ENCODE results near the gene RBM39. TPM values are rescaled to one million over a fixed set of nuclear protein-coding genes. Genes with fewer than 3 reads are reported as not detected.
A peak's percentile ranks its signal among the peaks of the same experiment; 100 is the strongest.

The RBM39 gene
- total and polyA plus RNA-seq, 10 of the 15 experiments (the other 5 are each of a cell fraction or from before 2014, with no cell fraction given) = 135 to 280 (median 217) TPM

DNA sequence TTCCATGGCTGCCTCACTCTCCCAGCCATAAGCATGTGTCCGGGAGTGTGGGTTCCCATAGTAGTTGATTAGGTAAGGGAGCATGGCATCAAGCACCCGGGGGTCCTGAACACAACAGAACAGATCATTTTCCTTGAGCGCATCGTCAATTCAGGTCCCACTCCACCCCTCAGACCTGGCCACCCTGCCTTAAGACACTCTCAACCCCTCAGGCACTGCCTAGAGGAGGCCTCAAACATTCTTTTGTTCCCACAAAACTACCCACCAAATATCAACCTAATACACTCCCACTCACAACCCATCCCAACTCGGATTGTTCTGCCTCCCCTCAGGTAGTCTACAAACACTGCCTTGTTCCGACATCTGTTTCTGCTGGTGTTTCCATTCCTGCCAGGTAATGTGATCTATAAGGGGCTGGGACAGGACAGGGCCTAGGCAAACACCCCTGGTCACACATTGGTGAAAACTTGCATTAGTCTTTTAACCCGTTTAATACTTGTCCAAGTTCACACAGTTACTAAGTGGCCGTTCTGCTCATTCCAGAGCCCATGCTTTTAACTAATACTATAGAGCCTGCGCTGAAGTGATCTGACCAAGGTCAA lies 44.3 kb downstream of the RBM39 start:
- Histone ChIP-seq H3K27ac (ENCODE audit: control insufficient read depth, insufficient read depth) (no peak overlapping the region), H3K79me2 (ENCODE audit: control insufficient read depth, insufficient read depth, low read length) (peaks cover 27% of the 10 kb centered on the region), H3K9me3 (replicated peaks; ENCODE audit: control insufficient read depth, insufficient read depth, low read length) (no peaks in the 10 kb centered on the region), H3K4me1 (ENCODE audit: control insufficient read depth, insufficient read depth, low read length) (peaks cover 11% of the 10 kb centered on the region; the same call in 1 of the 2 replicates), H3K36me3 (ENCODE audit: control insufficient read depth in 2 of 2, insufficient read depth in 2 of 2, low read length in 1 of 2) (peaks cover 2 to 13% of the 10 kb centered on the region in 2 experiments; a peak in 3 of 4 replicates), H3K9ac (ENCODE audit: control insufficient read depth, insufficient read depth, low read length) (no peak overlapping the region), H2AFZ (ENCODE audit: control insufficient read depth, low read depth, low read length) (peak overlapping the region; percentile 97; the same call in 1 of the 2 replicates), H4K20me1 (ENCODE audit: control insufficient read depth, insufficient read depth) (no peaks in the 10 kb centered on the region), H3K4me2 (ENCODE audit: control insufficient read depth, insufficient read depth) (peak overlapping the region; percentile 95), H3K27me3 (replicated peaks in 1 of 2; ENCODE audit: control insufficient read depth in 2 of 2, insufficient read depth in 2 of 2, low read length in 1 of 2) (no peaks in the 10 kb centered on the region), H3K4me3 (peak overlapping the region; percentile 71)
- intact Hi-C loops (cut with micrococcal nuclease; ENCODE audit: unreplicated experiment) = loop anchor here (2.0 to 5.0 kb wide), 2 partner anchors 95 to 235 kb away; no protein-coding TSS in a partner anchor
- DNase-seq (ENCODE audit: low read depth, low spot score) (no peak), ATAC-seq (no peak), FAIRE-seq (no peak)
- CTCF ChIA-PET = interaction anchor here (0.6 kb wide), 2 partner anchors 269 to 428 kb away, joined by 3 read pairs; no protein-coding TSS in a partner anchor
- WGBS (ENCODE audit: insufficient coverage, insufficient replicate concordance, low lambda C conversion rate, missing lambda C conversion rate) = 83% methylated on average over 9 of the region's 9 CpGs
- SMC1A ChIA-PET (ENCODE audit: uncharacterized antibody, unreplicated experiment) = interaction anchor here (0.6 kb wide), 2 partner anchors 15 to 123 kb away, joined by 3 to 5 read pairs; no protein-coding TSS in a partner anchor
- RAD21 ChIA-PET (ENCODE audit: unreplicated experiment) = no interaction called here
- TF ChIP-seq SUZ12 (IDR thresholded peaks at IDR 0.05; ENCODE audit: unreplicated experiment) (no peak), KLF5 (IDR thresholded peaks at IDR 0.05; ENCODE audit: partially characterized antibody) (no peak), FOXK2 (IDR thresholded peaks at IDR 0.05) (peak; percentile 25; the same call in 1 of the 2 replicates), ESRRA (IDR thresholded peaks at IDR 0.05; ENCODE audit: low read length) (no peak), EED (IDR thresholded peaks at IDR 0.05; ENCODE audit: low read depth) (no peak)
- TF ChIP-seq, protein P1, sequence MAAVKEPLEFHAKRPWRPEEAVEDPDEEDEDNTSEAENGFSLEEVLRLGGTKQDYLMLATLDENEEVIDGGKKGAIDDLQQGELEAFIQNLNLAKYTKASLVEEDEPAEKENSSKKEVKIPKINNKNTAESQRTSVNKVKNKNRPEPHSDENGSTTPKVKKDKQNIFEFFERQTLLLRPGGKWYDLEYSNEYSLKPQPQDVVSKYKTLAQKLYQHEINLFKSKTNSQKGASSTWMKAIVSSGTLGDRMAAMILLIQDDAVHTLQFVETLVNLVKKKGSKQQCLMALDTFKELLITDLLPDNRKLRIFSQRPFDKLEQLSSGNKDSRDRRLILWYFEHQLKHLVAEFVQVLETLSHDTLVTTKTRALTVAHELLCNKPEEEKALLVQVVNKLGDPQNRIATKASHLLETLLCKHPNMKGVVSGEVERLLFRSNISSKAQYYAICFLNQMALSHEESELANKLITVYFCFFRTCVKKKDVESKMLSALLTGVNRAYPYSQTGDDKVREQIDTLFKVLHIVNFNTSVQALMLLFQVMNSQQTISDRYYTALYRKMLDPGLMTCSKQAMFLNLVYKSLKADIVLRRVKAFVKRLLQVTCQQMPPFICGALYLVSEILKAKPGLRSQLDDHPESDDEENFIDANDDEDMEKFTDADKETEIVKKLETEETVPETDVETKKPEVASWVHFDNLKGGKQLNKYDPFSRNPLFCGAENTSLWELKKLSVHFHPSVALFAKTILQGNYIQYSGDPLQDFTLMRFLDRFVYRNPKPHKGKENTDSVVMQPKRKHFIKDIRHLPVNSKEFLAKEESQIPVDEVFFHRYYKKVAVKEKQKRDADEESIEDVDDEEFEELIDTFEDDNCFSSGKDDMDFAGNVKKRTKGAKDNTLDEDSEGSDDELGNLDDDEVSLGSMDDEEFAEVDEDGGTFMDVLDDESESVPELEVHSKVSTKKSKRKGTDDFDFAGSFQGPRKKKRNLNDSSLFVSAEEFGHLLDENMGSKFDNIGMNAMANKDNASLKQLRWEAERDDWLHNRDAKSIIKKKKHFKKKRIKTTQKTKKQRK (IDR thresholded peaks at IDR 0.05; ENCODE audit: low read depth, low read length) = no peak
- no TSS peak for BruUV-seq (replicated peaks)
- in situ Hi-C loops (cut with MboI) = no loop called here
- POLR2A ChIA-PET = interaction anchor here (0.6 kb wide), 3 partner anchors 42 to 186 kb away, joined by 3 to 4 read pairs (median 3); no protein-coding TSS in a partner anchor

All from GM12878 (cell line).